Mononuclear cell (primary cell): Measurements from ENCODE around the gene ACR. TPM values are rescaled to one million over a fixed set of nuclear protein-coding genes. Genes with fewer than 3 reads are reported as not detected.
"Not testable (repeated sequence)": the region's sequence is repeated elsewhere in the genome, so short reads cannot be mapped to it uniquely, and the experiment has no call there.

ENCODE experiments used
- H3K27me3 ChIP-seq: 2 replicates; pipeline ENCODE4 v1.6.0; 2011; ENCODE audit warnings: low read length, control low read depth; ENCODE audit not compliant: insufficient read depth
- H3K4me1 ChIP-seq: 2 replicates; pipeline ENCODE4 v1.5.1; 2011; ENCODE audit warnings: mild to moderate bottlenecking, low read length, control low read depth; ENCODE audit not compliant: insufficient read depth
- H3K4me3 ChIP-seq: 2 replicates; pipeline ENCODE4 v1.5.1; 2011; ENCODE audit warnings: mild to moderate bottlenecking, low read length, moderate library complexity
- H3K9me3 ChIP-seq: 2 replicates; pipeline ENCODE4 v1.5.1; 2011; ENCODE audit warnings: low read depth, mild to moderate bottlenecking, control low read depth, low read length
- total RNA-seq: library from RNA; depleted of rRNA; stranded (reverse); fragments of >200 nt; gene quantifications from one replicate; pipeline ENCODE4 v1.2.3, GENCODE V29; 2012

Gene ACR
- total RNA-seq, 1 donor = not detected

GRCh38 chr22:50730941-50731661 is 6.9 kb upstream of the ACR start:
- Histone ChIP-seq H3K4me3 (no peak overlapping the region), H3K4me1 (no peaks in the 10 kb centered on the region), H3K9me3 (no peaks in the 10 kb centered on the region), H3K27me3 (no peaks in the 10 kb centered on the region)

- Histone ChIP-seq H3K27me3 (no peaks in the 10 kb centered on the region), H3K9me3 (no peaks in the 10 kb centered on the region), H3K4me3 (no peak overlapping the region), H3K4me1 (no peaks in the 10 kb centered on the region)
Observed at GRCh38 chr22:50731811-50732624, 6.0 kb upstream of the ACR start.

GRCh38 chr22:50732681-50733080 is 5.3 kb upstream of the ACR start:
- no peaks in the 10 kb centered on the region for H3K9me3 ChIP-seq
- H3K27me3 ChIP-seq = no peaks in the 10 kb centered on the region
- H3K4me1 ChIP-seq = no peaks in the 10 kb centered on the region
- H3K4me3 ChIP-seq = no peak overlapping the region

- Histone ChIP-seq H3K9me3 (no peaks in the 10 kb centered on the region), H3K4me3 (no peak overlapping the region), H3K4me1 (no peaks in the 10 kb centered on the region), H3K27me3 (no peaks in the 10 kb centered on the region)
Observed at GRCh38 chr22:50733521-50734342, 4.3 kb upstream of the ACR start.

- H3K4me3 ChIP-seq = no peak overlapping the region
- no peaks in the 10 kb centered on the region for H3K27me3 ChIP-seq
- H3K9me3 ChIP-seq = no peaks in the 10 kb centered on the region
- H3K4me1 ChIP-seq = no peaks in the 10 kb centered on the region
Observed at GRCh38 chr22:50734343-50734771, 3.6 kb upstream of the ACR start.

GRCh38 chr22:50734986-50735738 is 2.8 kb upstream of the ACR start:
- H3K4me1 ChIP-seq = no peaks in the 10 kb centered on the region
- no peaks in the 10 kb centered on the region for H3K9me3 ChIP-seq
- H3K27me3 ChIP-seq = no peaks in the 10 kb centered on the region
- H3K4me3 ChIP-seq = no peak overlapping the region

- H3K27me3 ChIP-seq = no peaks in the 10 kb centered on the region
- H3K4me3 ChIP-seq = no peak overlapping the region
- H3K9me3 ChIP-seq = no peaks in the 10 kb centered on the region
- H3K4me1 ChIP-seq = no peaks in the 10 kb centered on the region
Observed at GRCh38 chr22:50735739-50736030, 2.3 kb upstream of the ACR start.

GRCh38 chr22:50738649-50739227 is 734 bp downstream of the ACR start:
- no peaks in the 10 kb centered on the region for H3K4me1 ChIP-seq
- H3K9me3 ChIP-seq = no peaks in the 10 kb centered on the region
- no peak overlapping the region for H3K4me3 ChIP-seq
- H3K27me3 ChIP-seq = no peaks in the 10 kb centered on the region

GRCh38 chr22:50739279-50739691 is 1.3 kb downstream of the ACR start:
- H3K27me3 ChIP-seq = no peaks in the 10 kb centered on the region
- H3K9me3 ChIP-seq = no peaks in the 10 kb centered on the region
- no peak overlapping the region for H3K4me3 ChIP-seq
- H3K4me1 ChIP-seq = no peaks in the 10 kb centered on the region

GRCh38 chr22:50739894-50740293 is 1.9 kb downstream of the ACR start:
- H3K27me3 ChIP-seq = no peaks in the 10 kb centered on the region
- H3K4me1 ChIP-seq = no peaks in the 10 kb centered on the region
- H3K4me3 ChIP-seq = no peak overlapping the region
- H3K9me3 ChIP-seq = no peaks in the 10 kb centered on the region

- H3K4me1 ChIP-seq, H3K9me3 ChIP-seq, H3K4me3 ChIP-seq, H3K27me3 ChIP-seq: not testable (repeated sequence)
Observed at GRCh38 chr22:50740714-50741113, 2.7 kb downstream of the ACR start.

GRCh38 chr22:50744424-50744823 is 6.4 kb downstream of the ACR start:
- H3K27me3 ChIP-seq, H3K4me1 ChIP-seq, H3K9me3 ChIP-seq, H3K4me3 ChIP-seq: not testable (repeated sequence)

GRCh38 chr22:50747521-50747920 is 9.5 kb downstream of the ACR start:
- not testable (repeated sequence) for H3K4me1 ChIP-seq, H3K9me3 ChIP-seq, H3K4me3 ChIP-seq, H3K27me3 ChIP-seq

- H3K27me3 ChIP-seq, H3K9me3 ChIP-seq, H3K4me3 ChIP-seq, H3K4me1 ChIP-seq: not testable (repeated sequence)
Observed at GRCh38 chr22:50748630-50749029, 10.6 kb downstream of the ACR start.
